CD4-positive, alpha-beta T cell treated with Interferon alpha-2 for 1 hour (primary cell): Measurements from ENCODE around the gene IFI30.

Source experiments
- DNase-seq, 2 donors: peaks; one replicate each; pipeline ENCODE4 v3.0.0-alpha.2; 2020 to 2022

The IFI30 gene

DNA sequence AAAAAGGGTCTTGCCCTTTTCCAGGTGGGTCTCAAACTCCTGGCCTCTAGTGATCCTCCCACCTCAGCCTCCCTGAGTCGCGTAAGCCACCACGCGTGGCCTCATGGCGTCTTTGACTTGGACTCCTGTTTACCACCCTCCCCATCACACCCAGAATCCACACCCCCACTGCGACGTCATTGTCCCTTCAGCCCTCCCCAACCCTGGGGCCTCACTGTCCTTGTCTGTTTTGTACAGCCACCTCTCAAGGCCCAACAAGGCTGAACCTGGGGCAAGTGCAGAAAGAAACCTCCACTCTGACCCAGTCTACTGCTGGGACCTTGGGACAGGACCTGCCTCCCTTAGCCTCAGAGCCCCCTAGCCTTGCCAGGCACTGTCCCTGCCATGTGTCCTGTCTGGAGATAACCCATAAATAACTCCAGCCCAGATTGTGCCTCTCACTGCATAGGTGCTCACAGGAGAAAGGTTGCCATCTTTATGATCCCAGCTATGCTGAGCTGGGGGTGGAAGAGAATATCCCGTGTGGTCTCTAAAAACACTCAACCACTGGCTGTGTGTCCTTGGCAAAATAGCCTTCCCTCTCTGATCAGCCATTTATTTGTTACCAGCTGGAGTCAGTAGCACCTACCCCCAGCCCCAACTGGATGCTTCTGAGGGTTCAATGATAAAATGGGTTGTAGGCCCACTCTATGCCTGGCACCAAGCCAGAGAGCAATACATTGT, 1.8 kb upstream of the IFI30 start:
- peak in 1 of 2 donors; percentile 33 for DNase-seq

DNA sequence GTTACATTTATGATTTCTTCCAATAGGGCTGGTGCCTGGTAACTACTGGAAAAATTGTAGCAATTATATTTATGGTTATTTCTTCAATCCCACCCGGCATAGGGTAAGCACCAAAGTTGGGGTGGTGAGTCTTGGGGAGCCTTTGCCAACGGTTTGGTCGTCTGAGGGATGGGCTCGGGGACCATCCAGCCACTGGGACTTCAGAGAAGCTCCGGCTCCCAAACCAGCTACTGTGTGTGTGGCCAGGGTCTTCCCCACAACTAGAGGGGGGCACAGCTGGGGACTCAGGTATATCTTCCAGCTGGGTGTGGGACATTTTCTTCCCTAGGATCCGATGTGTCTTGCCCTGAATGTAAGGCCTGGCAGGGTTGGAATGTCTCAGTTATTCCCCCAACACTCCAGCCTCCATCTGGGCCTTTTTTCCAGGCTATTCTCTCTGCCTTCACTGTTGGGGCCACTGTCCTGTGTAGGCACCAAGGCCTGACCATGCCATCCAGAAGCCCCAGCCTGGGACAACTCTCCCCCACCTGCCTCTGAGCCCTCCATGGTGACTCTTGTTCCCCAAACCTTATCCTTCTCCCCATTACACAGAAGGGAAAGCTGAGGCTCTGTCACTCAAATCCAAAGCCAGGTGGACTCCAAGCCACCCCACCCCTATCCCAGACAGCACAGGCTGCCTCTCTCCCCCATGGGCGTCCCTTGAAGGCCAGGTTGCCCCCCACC, 1.1 kb upstream of the IFI30 start:
- DNase-seq: no peak

DNA sequence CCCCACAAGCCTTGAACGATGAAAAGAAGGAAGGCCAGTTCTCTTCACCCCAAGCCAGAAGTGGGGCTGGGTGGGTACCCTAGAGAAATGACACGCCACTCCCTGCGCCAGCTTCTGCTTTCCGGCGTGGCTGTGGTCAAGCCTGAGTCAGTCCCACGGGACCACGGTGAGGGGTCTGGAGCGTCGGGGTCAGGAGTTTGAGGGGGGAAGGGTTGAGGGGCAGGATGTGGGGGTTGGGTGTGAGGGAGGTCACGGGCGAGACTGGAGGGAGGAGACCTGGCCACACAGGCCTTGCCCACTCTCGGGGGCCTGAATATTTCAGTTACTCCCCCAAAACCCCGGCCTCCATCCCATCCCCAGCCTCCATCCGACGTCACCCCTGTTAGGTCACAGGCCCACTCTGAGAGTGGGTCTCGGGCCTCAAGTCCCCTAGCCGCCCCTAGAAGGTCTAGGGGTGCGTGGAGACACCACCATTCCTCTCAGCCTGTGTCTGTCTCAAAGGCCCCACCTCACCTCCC, 500 bp upstream of the IFI30 start:
- peak; percentile 31 to 83 for DNase-seq

DNA sequence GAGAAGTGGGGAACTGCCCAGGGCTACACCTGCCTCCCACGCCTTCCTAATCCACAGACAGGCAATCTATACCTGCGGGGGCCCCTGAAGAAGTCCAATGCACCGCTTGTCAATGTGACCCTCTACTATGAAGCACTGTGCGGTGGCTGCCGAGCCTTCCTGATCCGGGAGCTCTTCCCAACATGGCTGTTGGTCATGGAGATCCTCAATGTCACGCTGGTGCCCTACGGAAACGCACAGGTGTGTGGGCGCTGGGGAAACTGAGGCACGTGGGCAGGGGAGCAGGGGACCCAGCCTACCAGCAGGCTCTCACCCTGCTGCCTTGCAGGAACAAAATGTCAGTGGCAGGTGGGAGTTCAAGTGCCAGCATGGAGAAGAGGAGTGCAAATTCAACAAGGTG, 1.4 kb downstream of the IFI30 start:
- DNase-seq: no peak

DNA sequence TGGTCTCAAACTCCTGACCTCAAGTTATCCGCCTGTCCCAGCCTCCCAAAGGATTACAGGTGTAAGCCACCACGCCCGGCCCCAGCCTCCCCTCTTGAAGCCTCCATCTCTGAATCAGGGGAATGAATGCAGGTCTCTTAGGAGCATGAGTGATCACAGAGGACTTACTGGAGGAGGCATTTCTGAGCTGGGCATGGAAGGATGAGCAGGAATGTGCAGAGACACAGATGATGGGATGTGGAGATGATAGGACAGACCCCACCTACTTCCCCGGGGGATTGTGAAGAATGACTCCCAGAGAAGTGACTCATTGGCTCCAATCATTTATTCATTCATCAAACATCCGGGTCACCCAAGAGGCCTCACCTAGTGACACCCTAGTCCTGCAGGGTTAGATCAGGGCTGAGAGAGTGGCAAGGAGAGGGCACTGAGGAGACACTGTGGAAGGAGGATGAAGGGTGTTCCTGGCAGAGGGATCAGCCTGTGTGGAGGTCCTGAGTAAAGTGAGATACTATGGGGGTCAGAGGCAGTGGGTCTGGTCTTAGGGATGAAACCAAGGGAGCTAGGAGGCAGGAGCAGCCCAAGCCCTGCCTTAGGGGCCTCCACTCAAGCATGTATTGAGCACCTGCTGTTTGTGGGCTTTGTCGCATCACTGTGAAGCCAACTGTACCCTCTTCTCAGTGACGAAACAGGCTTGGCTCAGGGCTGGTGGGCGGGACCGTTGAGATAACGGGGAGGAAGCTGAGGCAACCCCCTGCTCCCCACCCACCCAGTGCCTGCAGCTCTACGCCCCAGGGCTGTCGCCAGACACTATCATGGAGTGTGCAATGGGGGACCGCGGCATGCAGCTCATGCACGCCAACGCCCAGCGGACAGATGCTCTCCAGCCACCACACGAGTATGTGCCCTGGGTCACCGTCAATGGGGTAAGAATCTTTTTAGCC, 3.0 kb downstream of the IFI30 start:
- no peak for DNase-seq

DNA sequence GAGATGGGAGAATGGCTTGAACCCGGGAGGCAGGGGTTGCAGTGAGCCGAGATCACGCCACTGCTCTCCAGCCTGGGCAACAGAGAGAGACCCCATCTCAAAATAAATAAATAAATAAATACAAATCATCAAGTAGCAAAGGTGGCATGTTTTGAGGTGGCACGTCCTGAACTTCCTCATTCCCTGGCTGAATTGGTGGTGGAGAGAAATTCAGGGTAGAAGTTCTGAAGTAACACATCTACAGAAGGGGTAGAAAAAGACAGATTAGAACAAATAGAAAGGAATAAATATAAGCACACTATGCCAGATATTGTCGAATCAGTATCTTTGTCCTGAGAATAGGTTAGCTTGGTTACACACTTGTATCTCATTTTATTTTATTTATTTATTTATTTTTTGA, 6.3 kb downstream of the IFI30 start:
- no peak for DNase-seq

DNA sequence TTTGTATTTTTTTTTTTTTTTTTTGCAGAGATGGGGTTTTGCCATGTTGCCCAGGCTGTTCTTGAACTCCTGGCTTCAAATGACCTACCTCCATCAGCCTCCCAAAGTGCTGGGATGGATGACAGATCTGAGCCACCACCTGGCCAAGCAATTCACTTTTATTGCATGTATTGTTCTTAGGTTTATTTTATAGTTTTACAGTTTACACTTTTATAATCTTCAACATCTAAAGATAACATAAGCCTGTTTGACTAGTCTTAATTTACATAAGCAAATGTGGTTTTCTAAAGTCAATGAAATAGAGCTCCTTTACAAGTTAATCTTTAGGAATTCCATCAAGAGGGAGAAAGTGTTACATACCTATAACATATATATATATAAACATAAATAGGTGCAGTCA, 9.9 kb downstream of the IFI30 start:
- no peak for DNase-seq

DNA sequence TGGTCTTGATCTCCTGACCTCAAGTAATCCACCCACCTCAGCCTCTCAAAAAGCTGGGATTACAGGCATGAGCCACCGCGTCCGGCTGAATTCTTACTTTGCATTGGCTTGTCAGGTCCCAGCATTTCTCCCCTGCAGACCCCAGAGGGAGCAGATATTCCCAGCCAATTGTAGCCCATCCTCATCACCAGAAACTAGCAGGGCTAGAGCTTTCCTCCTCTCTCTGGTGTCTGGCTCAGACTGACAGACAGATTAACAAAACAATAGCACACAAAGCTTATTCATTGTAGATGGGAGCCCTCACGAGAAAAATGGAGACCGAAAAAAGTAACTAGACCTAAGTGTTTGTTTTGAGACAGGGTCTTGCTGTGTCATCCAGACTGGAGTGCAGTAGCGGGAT, 11.9 kb downstream of the IFI30 start:
- DNase-seq: no peak

DNA sequence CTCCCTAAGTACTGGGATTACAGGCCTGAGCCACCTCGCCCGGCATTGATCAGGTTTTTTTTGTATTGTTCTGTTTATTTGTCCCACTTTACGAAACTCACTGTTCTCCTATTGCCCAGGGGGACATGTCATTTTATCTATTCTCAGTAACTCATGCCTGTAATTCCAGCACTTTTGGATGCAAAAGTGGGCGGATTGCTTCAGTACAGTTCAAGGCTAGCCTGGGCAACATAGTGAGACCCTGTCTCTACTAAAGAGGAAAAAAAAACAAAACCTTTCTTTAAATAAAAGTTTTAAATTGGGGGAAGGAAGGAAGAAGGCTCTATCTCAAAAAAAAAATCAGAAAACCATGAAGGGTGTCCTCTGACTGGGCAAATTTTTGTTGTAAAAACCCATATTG, 16.7 kb downstream of the IFI30 start:
- DNase-seq: no peak

DNA sequence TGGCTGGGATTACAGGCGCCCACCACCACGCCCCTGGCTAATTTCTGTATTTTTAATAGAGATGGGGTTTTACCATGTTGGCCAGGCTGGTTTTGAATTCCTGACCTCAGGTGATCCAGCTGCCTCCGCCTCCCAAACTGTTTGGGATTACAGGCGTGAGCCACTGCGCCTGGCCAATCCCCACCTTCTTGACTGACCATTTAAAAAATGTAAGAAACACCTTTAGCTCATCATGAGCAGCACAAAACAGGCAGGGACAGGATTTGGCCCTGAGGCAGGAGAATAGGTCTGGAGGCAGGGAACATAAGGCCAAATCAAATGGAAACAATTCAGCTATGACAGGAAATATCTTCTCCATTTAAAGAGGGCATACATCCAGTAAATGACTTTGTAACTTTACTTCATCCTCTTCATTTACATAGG, 18.0 kb downstream of the IFI30 start:
- no peak for DNase-seq

DNA sequence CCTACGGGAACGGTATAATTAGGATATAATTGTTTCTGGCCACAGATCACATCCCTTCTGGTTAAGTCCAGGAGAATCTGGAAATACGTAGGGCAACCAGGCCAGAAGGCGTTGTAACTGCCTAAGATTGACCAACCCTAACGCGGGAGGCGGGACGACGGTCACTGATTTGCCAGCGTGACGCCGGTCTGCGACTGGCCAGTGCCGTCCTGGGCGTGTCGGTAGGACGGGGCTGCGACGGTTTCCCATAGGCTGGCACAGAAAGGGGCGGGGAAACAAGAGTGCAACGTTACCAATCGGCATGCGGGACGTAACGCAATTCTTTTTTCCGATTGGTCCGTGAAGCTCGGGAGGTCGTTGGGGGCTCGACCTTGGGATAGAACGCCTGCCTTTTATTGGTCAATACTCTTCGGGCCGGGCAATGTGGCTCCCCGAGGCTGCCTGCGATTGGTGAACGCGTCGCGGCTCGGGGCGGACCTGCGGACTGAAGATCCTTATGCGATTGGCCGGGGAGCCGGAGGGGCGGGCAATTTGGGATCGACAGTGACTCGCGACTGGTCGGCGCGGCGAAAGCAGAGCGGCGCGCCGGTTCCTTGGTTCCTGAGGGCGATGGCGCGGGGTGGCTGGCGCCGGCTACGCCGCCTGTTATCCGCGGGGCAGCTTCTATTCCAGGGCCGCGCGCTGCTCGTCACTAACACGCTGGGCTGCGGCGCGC, 19.2 kb downstream of the IFI30 start, which contains the start of gene MPV17L2:
MPV17L2 (plus strand) TSS at position 546 of the 715 bp plus-strand sequence; CDS start at position 610, 64 bp downstream.
- DNase-seq: peak; percentile 100

DNA sequence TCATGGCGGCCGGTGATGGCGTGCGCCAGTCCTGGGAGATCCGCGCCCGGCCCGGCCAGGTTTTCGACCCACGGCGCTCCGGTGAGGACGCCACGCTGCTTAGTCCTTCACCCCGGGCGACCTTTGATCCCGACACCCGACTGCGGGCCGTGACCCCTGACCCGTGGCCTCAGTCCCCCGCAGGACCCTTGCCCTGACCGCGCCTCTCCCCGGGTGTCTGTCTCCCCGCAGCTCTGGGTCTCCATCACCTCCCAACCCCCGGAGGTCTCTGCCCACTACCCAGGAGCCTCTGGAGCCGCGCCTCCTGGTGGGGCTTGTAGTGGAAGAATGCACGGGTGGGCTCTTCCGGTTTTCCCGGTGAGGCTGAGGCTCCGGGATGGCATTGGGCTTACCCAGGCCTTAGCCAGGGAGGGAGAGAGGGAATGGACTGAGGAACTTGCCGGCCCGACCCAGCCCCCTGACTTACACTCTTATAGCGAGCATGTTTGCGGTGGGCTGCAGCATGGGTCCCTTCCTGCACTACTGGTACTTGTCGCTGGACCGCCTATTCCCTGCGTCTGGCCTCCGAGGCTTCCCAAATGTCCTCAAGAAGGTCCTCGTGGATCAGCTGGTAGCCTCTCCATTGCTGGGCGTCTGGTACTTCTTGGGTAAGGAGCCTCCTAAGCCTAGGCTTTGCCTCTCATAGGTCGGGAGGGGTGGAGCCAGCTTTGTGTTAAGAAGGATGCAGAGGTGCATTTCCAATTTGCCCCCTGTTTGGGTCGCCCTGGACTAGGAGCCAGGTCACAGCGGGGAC, 20.0 kb downstream of the IFI30 start:
- DNase-seq: no peak

DNA sequence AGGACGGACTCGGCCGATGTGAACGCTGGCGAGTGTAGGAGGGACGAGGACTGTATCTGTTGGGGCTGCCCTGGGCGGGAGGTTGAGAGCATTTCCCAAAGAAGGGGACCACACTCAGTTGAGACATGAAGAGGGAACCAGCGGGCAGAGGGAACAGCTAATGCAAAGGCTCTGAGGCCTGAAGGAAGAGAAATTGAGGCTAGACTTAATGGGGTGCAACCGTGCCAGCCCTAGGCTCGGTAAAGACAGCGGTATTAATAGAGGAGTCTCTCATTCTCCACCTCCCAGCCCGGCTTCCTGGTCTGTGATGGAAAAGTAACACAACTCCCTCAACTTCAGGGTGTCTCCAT, 20.5 kb downstream of the IFI30 start:
- no peak for DNase-seq

DNA sequence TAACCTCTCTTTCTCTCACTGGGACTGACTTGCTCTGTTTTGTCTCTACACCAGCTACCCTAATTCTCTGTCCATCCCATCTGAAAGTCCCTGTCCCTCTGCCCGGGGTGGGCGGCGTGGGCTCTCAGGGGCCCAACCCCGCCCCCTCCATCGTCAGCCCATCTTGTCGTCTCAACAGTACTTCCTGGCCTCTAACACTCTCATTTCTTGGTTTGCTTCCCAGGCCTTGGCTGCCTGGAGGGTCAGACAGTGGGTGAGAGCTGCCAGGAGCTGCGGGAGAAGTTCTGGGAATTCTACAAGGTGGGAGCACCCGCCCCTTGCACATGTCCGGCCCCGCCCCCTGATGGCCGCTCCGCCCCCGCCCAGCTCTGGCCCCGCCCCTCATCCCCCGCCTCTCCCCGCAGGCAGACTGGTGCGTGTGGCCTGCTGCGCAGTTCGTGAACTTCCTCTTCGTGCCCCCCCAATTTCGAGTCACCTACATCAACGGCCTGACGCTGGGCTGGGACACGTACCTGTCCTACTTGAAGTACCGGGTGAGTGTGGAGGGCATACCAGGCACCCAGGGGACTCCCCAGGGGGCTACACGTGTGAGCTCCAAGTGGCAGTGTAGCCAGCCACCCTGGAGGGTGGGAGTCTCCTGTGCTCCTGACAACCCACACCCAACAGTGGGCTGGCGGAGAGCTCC, 21.1 kb downstream of the IFI30 start:
- peak; percentile 49 to 63 for DNase-seq

DNA sequence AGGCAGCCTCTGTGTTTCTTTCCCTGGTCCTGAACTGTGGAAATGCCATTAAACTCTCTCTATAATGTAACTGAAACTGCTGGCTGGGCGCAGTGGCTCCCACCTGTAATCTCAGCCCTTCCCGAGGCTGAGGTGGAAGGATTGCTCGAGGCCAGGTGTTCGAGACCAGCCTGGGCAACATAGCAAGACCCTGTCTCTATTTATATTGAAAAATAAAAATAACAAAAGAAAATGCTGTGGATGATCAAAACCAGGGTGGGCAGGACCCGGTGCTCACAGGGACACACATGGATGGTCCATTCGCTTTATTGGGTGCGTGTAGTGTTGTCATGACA, 22.9 kb downstream of the IFI30 start:
- DNase-seq: no peak

DNA sequence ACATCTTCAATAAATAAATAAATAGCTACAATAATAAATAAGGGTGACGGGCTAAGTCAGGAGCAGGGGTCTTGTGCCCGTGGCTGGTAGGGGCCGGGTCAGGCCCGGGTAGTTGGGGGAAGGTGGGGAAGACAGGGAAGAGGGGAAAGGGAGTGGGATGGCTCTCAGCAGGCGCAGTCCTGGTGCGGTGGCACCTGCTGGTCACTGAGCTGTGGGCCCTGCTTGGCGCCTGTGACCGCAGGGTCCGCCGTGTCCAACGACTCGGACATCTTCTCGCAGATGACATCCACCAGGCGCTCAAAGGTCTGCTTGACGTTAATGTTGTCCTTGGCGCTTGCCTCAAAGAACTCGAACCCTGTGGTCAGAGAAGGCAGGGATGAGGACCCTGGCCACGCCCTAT, 23.7 kb downstream of the IFI30 start:
- DNase-seq: no peak

DNA sequence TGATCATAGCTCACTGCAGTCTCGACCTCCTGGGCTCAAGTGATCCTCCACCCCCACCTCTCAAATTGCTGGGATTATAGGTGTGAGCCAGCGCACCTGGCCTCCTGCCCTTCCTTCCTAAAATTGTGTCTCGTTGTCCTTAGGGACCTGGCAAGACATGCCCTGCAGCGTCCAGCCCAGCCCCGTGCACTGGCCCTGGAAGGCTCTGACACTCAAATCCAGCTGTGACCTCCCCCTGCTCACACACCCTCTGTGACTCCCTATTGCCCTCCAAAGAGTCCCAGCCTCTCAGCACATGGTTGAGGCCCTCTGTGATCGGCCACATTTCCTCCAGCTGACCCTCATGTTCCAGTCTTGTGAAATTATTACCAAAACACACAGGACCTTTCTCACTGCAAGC, 24.3 kb downstream of the IFI30 start:
- DNase-seq: no peak

DNA sequence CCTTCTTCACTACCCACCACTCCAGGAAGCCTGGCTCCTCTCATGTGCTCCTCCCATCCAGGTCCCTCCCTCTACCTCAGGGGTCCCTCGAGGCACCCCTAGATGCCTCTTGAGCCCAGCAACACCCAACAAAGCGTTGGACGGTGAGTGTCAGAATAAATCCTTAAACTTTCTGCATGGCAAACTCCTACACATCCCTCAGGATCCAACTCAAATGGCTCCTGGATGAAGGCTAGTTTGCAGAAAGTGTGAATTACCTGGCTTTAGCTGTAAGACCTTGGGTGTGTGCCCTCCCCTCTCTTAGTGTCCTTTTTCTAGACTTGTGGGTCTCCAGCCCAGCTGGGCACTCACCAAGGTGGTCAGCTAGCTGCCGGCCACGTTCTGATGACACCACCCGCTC, 24.8 kb downstream of the IFI30 start:
- DNase-seq: no peak

DNA sequence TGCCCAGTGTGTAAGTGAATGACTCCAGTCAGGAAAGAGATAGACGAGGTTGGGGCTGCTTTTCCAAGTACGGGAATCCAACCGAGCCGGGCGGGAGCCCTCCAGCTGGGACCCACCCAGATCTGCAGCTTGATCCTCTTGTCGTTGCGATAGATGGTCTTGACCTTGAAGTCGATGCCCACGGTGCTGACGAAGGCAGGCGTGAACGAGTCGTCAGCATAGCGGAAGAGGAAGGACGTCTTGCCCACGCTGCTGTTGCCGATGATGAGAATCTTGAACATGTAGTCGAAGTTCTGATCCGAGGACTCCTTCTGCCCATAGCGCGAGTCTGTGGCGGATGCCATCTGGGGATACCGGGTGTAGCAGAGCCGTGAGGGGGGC, 28.8 kb downstream of the IFI30 start:
- DNase-seq: no peak

DNA sequence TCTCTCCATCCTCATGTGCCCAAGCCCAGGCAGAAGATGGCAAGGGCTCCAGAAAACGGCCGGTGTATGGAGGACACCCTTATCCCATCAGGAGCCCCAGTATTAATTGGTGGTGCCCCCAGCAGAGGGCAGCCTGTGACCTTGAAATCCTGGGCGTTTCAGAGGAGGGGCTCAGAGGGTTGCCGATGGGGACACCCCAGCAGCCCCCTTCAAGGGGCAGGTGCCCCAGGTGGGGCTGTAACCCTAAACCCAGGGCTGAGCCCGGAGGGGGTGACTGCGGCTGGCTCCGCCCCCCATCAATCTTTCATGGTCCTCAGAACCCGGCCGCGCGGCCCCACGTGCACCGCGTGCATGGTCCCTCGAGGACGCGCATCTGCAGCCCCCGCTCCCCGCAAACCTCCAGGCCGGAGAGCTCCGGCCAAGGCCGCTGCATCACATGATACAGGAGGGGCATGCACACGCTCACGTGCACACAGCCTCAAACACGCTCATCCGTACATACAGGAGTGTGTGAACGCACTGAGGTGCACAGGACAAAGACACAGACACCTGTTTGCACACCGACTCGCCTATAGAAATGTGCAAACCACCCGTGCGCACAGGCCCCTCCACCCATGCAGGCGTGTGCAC, 29.3 kb downstream of the IFI30 start:
- peak in 1 of 2 donors; percentile 39 for DNase-seq

DNA sequence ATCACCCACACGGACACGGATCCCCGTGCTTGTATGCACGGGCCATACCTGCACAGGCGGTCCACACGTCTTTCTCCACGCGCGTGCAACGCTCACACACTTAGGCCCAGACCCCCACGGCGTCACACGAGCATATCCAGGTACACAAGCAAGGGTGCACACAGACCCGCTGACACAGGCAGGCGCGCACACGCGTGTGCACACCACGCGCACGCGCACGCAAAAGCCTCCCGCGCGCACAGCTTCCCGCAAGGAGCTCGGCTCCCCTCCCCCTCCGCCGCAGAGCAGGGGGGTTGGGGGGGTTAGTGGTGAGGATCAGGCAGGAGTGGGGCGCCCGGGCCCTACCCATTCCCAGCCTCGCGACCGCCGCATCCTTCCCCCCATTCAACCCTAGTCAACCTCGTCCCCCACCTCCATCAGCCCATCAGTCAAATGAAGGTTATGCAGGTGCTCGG, 29.8 kb downstream of the IFI30 start:
- peak; percentile 47 to 67 for DNase-seq
